Activated CD8-positive, alpha-beta memory T cell treated with anti-CD3 and anti-CD28 coated beads, Interleukin-2, amount 50 U/mL, for 1 hour (primary cell): ENCODE results near the gene WBP1L.
"Not testable (repeated sequence)": the region's sequence is repeated elsewhere in the genome, so short reads cannot be mapped to it uniquely, and the experiment has no call there.

Experiments
- DNase-seq: peaks from one replicate; pipeline ENCODE4 v3.0.0-alpha.2; 2020; ENCODE audit errors: extremely low read depth

Gene WBP1L

GRCh38 chr10:102758933-102759262 lies 15.2 kb downstream of the WBP1L start:
- not testable (repeated sequence) for DNase-seq

GRCh38 chr10:102759497-102760210 lies 15.9 kb downstream of the WBP1L start:
- DNase-seq, result no peak

- no peak for DNase-seq
Measured at GRCh38 chr10:102761981-102762380, 18.2 kb downstream of the WBP1L start.

GRCh38 chr10:102762401-102763015 lies 18.8 kb downstream of the WBP1L start:
- DNase-seq, result no peak

GRCh38 chr10:102763037-102763607 lies 19.4 kb downstream of the WBP1L start:
- no peak for DNase-seq

- DNase-seq, result no peak
Measured at GRCh38 chr10:102764470-102765161, 20.9 kb downstream of the WBP1L start.

- DNase-seq, result no peak
Measured at GRCh38 chr10:102765336-102765735, 21.6 kb downstream of the WBP1L start.

- no peak for DNase-seq
Measured at GRCh38 chr10:102767428-102768160, 23.8 kb downstream of the WBP1L start.

- DNase-seq, result no peak
Measured at GRCh38 chr10:102769375-102770107, 25.8 kb downstream of the WBP1L start.

GRCh38 chr10:102770108-102770482 lies 26.3 kb downstream of the WBP1L start:
- DNase-seq, result no peak

- no peak for DNase-seq
Measured at GRCh38 chr10:102770792-102771191, 27.0 kb downstream of the WBP1L start.

- no peak for DNase-seq
Measured at GRCh38 chr10:102773320-102773719, 29.6 kb downstream of the WBP1L start.

- no peak for DNase-seq
Measured at GRCh38 chr10:102773986-102774385, 30.2 kb downstream of the WBP1L start.

- DNase-seq, result no peak
Measured at GRCh38 chr10:102775201-102775934, 31.6 kb downstream of the WBP1L start.

- no peak for DNase-seq
Measured at GRCh38 chr10:102775935-102776669, 32.4 kb downstream of the WBP1L start.

GRCh38 chr10:102776779-102777456 lies 33.2 kb downstream of the WBP1L start:
- no peak for DNase-seq

GRCh38 chr10:102777711-102778453 lies 34.1 kb downstream of the WBP1L start:
- no peak for DNase-seq

- DNase-seq, result no peak
Measured at GRCh38 chr10:102778781-102779180, 35.0 kb downstream of the WBP1L start.
